ENCODE results near the gene MMP2.

- TF ChIP-seq CTCF (IDR thresholded peaks at IDR 0.05; ENCODE audit: insufficient read depth, low read depth, low read length) (no peak), EZH2 (IDR thresholded peaks at IDR 0.05; ENCODE audit: insufficient read depth, low read length) (no peak)
Observed at GRCh38 chr16:55527885-55528284, 48.9 kb downstream of the MMP2 start.
